ENCODE results near the gene TRPM1. TPM values are rescaled to one million over a fixed set of nuclear protein-coding genes. Genes with fewer than 3 reads are reported as not detected.

TRPM1 gene
- total and polyA plus RNA-seq, 2 experiments from 2014 or later = not detected

DNA sequence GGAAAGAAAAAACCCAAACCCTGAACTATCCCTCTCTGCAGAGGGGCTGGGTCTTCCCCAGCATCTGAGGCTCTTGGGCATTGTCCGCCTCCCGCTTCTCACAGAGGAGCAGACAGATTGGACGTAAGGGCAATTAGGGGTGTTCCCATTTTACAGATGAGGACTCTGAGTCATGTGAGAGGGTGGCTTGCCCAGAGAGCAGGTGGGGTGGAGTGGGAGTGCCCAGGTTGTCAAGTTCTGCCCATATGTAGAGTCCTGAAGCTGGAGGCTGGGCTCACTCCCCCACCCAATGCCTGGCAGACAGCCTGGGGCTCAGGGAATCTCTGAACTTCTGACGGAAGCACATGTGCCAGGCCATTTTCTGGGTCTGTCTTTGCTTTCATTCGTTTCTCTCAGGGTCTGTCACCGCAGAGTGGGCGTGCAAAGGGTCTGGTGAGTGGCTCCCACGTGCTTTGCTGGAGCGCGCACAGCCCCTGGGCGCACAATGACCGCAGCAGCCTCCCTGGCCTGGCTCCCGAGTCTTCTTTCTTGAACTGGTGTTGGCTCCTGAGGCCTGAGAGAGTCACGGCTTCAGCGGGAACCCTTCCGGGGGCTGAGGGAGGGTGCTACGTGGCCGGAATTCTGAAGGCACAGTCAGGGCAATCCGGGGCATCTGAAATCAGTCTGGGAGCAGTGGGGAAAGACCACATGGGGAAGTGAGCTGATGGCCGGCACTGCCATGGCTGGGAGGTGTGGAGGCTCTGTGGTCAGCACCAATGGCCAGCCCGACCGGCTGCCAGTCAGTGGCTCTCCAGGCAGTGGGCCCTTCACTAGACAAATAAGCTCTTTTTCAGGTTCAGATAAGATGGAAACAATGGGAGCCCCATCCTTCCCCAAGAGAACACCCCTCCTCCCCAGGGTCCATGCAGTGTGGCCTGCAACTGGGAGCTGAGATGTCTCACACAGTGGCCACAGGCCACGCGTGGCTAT is 1.1 kb upstream of the TRPM1 start:
- Histone ChIP-seq H3K36me3 (no peaks in the 10 kb centered on the region), H3K4me1 (ENCODE audit: low read depth) (no peaks in the 10 kb centered on the region), H3K27me3 (no peaks in the 10 kb centered on the region), H3K27ac (no peak overlapping the region), H3K4me3 (no peak overlapping the region), H3K9me3 (ENCODE audit: low read depth) (no peaks in the 10 kb centered on the region)
- no peak for DNase-seq (ENCODE audit: low read depth in 1 of 2, low spot score in 1 of 2)
- TF ChIP-seq, protein P1, sequence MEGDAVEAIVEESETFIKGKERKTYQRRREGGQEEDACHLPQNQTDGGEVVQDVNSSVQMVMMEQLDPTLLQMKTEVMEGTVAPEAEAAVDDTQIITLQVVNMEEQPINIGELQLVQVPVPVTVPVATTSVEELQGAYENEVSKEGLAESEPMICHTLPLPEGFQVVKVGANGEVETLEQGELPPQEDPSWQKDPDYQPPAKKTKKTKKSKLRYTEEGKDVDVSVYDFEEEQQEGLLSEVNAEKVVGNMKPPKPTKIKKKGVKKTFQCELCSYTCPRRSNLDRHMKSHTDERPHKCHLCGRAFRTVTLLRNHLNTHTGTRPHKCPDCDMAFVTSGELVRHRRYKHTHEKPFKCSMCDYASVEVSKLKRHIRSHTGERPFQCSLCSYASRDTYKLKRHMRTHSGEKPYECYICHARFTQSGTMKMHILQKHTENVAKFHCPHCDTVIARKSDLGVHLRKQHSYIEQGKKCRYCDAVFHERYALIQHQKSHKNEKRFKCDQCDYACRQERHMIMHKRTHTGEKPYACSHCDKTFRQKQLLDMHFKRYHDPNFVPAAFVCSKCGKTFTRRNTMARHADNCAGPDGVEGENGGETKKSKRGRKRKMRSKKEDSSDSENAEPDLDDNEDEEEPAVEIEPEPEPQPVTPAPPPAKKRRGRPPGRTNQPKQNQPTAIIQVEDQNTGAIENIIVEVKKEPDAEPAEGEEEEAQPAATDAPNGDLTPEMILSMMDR (IDR thresholded peaks at IDR 0.05; ENCODE audit: low read depth, low read length) = no peak

DNA sequence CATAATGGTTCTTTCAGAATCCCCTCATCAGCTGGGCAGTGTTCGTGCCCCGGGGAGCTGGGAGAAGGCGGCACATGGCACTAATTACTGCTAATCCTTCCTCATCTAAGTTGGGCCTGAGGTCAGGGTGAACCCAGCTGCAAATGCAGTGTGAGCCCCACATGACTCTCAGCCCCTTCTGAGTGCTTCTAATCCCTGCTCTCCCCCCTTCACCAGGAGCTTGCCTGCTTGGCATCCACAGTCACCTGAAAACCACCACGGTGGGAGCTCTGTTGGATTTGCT is 455 bp upstream of the TRPM1 start:
- H3K4me3 ChIP-seq = no peak overlapping the region
- DNase-seq (ENCODE audit: low read depth in 1 of 2, low spot score in 1 of 2) = no peak
- H3K9me3 ChIP-seq (ENCODE audit: low read depth) = no peaks in the 10 kb centered on the region
- no peaks in the 10 kb centered on the region for H3K4me1 ChIP-seq (ENCODE audit: low read depth)
- no peaks in the 10 kb centered on the region for H3K36me3 ChIP-seq
- TF ChIP-seq, protein P1 (IDR thresholded peaks at IDR 0.05; ENCODE audit: low read depth, low read length) = no peak
- H3K27me3 ChIP-seq = no peaks in the 10 kb centered on the region
- H3K27ac ChIP-seq = no peak overlapping the region

DNA sequence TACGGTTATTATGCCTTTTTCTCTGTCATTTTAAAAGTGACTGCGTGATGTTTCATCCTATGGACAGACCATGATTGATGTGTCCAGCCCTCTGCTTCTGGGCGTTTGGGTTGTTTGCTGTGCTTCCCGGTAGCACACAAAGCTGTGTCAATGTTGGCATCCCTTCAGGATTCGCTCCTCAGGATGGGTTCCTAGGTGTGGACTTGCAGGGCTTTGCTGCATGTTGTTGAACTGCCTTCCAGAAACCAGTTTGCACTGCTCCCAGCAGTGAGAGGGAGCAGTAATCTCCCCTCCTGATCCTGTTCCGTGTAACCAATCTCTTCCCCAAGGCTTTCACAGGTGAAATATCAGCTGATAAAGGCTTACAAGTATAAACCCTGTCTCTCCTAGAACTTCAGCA is 787 bp downstream of the TRPM1 start:
- H3K27me3 ChIP-seq = no peaks in the 10 kb centered on the region
- H3K9me3 ChIP-seq (ENCODE audit: low read depth) = no peaks in the 10 kb centered on the region
- no peak overlapping the region for H3K4me3 ChIP-seq
- no peak for DNase-seq (ENCODE audit: low read depth in 1 of 2, low spot score in 1 of 2)
- H3K4me1 ChIP-seq (ENCODE audit: low read depth) = no peaks in the 10 kb centered on the region
- H3K36me3 ChIP-seq = no peaks in the 10 kb centered on the region
- TF ChIP-seq, protein P1 (IDR thresholded peaks at IDR 0.05; ENCODE audit: low read depth, low read length) = no peak
- no peak overlapping the region for H3K27ac ChIP-seq

- no peaks in the 10 kb centered on the region for H3K36me3 ChIP-seq
- no peaks in the 10 kb centered on the region for H3K9me3 ChIP-seq (ENCODE audit: low read depth)
- DNase-seq (ENCODE audit: low read depth in 1 of 2, low spot score in 1 of 2) = no peak
- no peak overlapping the region for H3K4me3 ChIP-seq
- no peak overlapping the region for H3K27ac ChIP-seq
- no peaks in the 10 kb centered on the region for H3K4me1 ChIP-seq (ENCODE audit: low read depth)
- TF ChIP-seq, protein P1 (IDR thresholded peaks at IDR 0.05; ENCODE audit: low read depth, low read length) = no peak
- no peaks in the 10 kb centered on the region for H3K27me3 ChIP-seq
These were observed 2.4 kb downstream of the TRPM1 start for GRCh38 chr15:31098953-31099740.

GRCh38 chr15:31098491-31098917 is 3.0 kb downstream of the TRPM1 start:
- no peak overlapping the region for H3K4me3 ChIP-seq

More at GRCh38 chr15:31098491-31098917, 3.0 kb downstream of the TRPM1 start:
- no peak for DNase-seq (ENCODE audit: low read depth in 1 of 2, low spot score in 1 of 2)
- H3K9me3 ChIP-seq (ENCODE audit: low read depth) = no peaks in the 10 kb centered on the region
- H3K4me1 ChIP-seq (ENCODE audit: low read depth) = no peaks in the 10 kb centered on the region
- H3K36me3 ChIP-seq = no peaks in the 10 kb centered on the region
- no peak overlapping the region for H3K27ac ChIP-seq
- H3K27me3 ChIP-seq = no peaks in the 10 kb centered on the region
- TF ChIP-seq, protein P1 (IDR thresholded peaks at IDR 0.05; ENCODE audit: low read depth, low read length) = no peak

Measured in cardiac muscle cell (in vitro differentiated cells and primary cell).